Liver (tissue), 3 donors: ENCODE results near the gene MOGAT3.

Experiments used
- ATF3 ChIP-seq: IDR thresholded peaks from 2 replicates; pipeline ENCODE4 v1.6.1; 2016; ENCODE audit warnings: antibody characterized with exemption
- CTCF ChIP-seq: fragments of 150-350 bp; IDR thresholded peaks from 2 replicates; pipeline ENCODE4 v1.5.1; 2017; ENCODE audit warnings: improper control_type of control experiment, low read depth, low read length; ENCODE audit not compliant: missing input control
- GABPA ChIP-seq, 2 donors: IDR thresholded peaks in 1 of 2; conservative IDR thresholded peaks in 1 of 2; 2 replicates each; pipeline ENCODE4 v1.6.1; 2016; ENCODE audit warnings: antibody characterized with exemption in 2 of 2, mild to moderate bottlenecking in 1 of 2, moderate library complexity in 1 of 2
- JUND ChIP-seq, 2 donors: IDR thresholded peaks; 2 replicates each; pipeline ENCODE4 v1.6.1; 2016; ENCODE audit warnings: antibody characterized with exemption in 2 of 2
- MAX ChIP-seq: IDR thresholded peaks from 2 replicates; pipeline ENCODE4 v1.6.1; 2016; ENCODE audit warnings: antibody characterized with exemption
- RAD21 ChIP-seq, 2 donors: IDR thresholded peaks; 2 replicates each; pipeline ENCODE4 v1.6.1; 2016; ENCODE audit warnings: antibody characterized with exemption in 2 of 2, mild to moderate bottlenecking in 2 of 2
- REST ChIP-seq: IDR thresholded peaks from 2 replicates; pipeline ENCODE4 v1.6.1; 2016; ENCODE audit warnings: antibody characterized with exemption, mild to moderate bottlenecking
- RXRA ChIP-seq, 2 donors: IDR thresholded peaks; 2 replicates each; pipeline ENCODE4 v1.6.1; 2017 to 2018; ENCODE audit warnings: antibody characterized with exemption in 2 of 2, mild to moderate bottlenecking in 1 of 2
- SP1 ChIP-seq: IDR thresholded peaks from 2 replicates; pipeline ENCODE4 v1.6.1; 2018; ENCODE audit warnings: antibody characterized with exemption, mild to moderate bottlenecking
- TAF1 ChIP-seq: conservative IDR thresholded peaks from 2 replicates; pipeline ENCODE4 v1.6.1; 2016; ENCODE audit warnings: antibody characterized with exemption, mild to moderate bottlenecking
- YY1 ChIP-seq: IDR thresholded peaks from 2 replicates; pipeline ENCODE4 v1.6.1; 2016; ENCODE audit warnings: antibody characterized with exemption, mild to moderate bottlenecking
- ZBTB33 ChIP-seq: IDR thresholded peaks from 2 replicates; pipeline ENCODE4 v1.6.1; 2016; ENCODE audit warnings: antibody characterized with exemption
- donor health status: healthy.
- donor health status: healthy.

GRCh38 chr7:101216001-101216859, 15.4 kb upstream of the MOGAT3 start:
- TF ChIP-seq CTCF (no peak), TAF1 (no peak), ATF3 (no peak), ZBTB33 (no peak), GABPA (IDR thresholded peaks at IDR 0.05 in 1 of 2, conservative IDR thresholded peaks at IDR 0.05 in 1 of 2) (no peak), MAX (no peak), RAD21 (IDR thresholded peaks at IDR 0.05) (no peak), SP1 (no peak), REST (no peak), RXRA (IDR thresholded peaks at IDR 0.05) (no peak), YY1 (no peak), JUND (IDR thresholded peaks at IDR 0.05) (no peak)
